ENCODE results near the gene MMP24OS. TPM values are rescaled to one million over a fixed set of nuclear protein-coding genes. Genes with fewer than 3 reads are reported as not detected.

Gene MMP24OS
- total RNA-seq, 2 donors from 2014 or later = 35.4 to 65.8 TPM

GRCh38 chr20:35280523-35280922 is 2.6 kb upstream of the MMP24OS start:
- DNase-seq (ENCODE audit: low spot score) = no peak
- no peaks in the 10 kb centered on the region for H3K36me3 ChIP-seq
- no peak overlapping the region for H3K27ac ChIP-seq
- peaks cover 17% of the 10 kb centered on the region for H3K4me1 ChIP-seq (replicated peaks)
- no peak for TF ChIP-seq CTCF (IDR thresholded peaks at IDR 0.05)
- no peak for TF ChIP-seq POLR2AphosphoS5 (IDR thresholded peaks at IDR 0.05)
- TF ChIP-seq POLR2A (IDR thresholded peaks at IDR 0.05) = no peak
- WGBS = 91% methylated on average over 6 of the region's 6 CpGs
- no peaks in the 10 kb centered on the region for H3K9me3 ChIP-seq
- no peak overlapping the region for H3K4me3 ChIP-seq
- intact Hi-C loops (cut with DNase I) = no loop called here
- no peaks in the 10 kb centered on the region for H3K27me3 ChIP-seq (replicated peaks; ENCODE audit: insufficient read depth)

DNA sequence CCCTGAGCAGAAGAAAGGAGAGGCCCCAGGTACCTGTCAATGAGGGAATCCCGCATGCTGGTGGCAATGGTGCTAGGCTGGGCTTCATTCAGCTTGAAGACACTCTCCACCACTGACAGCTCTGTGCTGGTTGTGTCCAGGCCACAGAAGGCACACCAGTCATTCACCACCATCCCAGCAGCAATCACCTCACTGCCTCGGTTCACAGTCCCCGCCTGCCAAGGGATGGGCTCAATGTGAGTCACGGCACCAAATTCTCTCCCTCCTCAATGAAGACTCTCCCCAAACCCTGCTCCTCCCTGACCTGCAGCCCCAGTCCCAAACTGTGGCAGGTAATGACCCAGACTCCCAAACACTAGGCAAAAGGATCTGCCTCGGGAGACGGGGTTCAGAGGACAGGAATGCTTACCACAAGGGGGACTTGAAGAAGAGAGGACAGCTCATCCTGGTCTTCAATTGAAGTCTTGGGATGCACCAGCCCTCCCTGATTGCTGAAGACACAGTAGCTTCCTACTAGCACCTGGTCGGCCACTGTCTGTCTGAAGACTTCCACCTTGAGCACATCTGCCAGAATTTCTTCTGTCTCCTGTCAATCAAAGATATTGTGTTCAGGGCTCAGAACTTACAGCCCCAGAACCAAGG is 1.7 kb upstream of the MMP24OS start:
- intact Hi-C loops (cut with DNase I) = loop anchor here (5.0 kb wide), 1 partner anchor 402 kb away; the partner anchor contains the start of gene ACSS2
- DNase-seq (ENCODE audit: low spot score) = no peak
- no peaks in the 10 kb centered on the region for H3K9me3 ChIP-seq
- H3K4me1 ChIP-seq (replicated peaks) = peaks cover 17% of the 10 kb centered on the region
- H3K27me3 ChIP-seq (replicated peaks; ENCODE audit: insufficient read depth) = no peaks in the 10 kb centered on the region
- no peak for TF ChIP-seq POLR2A (IDR thresholded peaks at IDR 0.05)
- TF ChIP-seq CTCF (IDR thresholded peaks at IDR 0.05) = no peak
- TF ChIP-seq POLR2AphosphoS5 (IDR thresholded peaks at IDR 0.05) = no peak
- peak overlapping the region in 1 of 2 donors; percentile 95 for H3K27ac ChIP-seq
- no peak overlapping the region for H3K4me3 ChIP-seq
- no peaks in the 10 kb centered on the region for H3K36me3 ChIP-seq
- 95% methylated on average over 5 of the region's 7 CpGs for WGBS

- peaks cover 17% of the 10 kb centered on the region for H3K4me1 ChIP-seq (replicated peaks)
- WGBS = 47% methylated on average over 5 of the region's 5 CpGs
Observed at GRCh38 chr20:35279040-35279439, 1.1 kb upstream of the MMP24OS start.

DNA sequence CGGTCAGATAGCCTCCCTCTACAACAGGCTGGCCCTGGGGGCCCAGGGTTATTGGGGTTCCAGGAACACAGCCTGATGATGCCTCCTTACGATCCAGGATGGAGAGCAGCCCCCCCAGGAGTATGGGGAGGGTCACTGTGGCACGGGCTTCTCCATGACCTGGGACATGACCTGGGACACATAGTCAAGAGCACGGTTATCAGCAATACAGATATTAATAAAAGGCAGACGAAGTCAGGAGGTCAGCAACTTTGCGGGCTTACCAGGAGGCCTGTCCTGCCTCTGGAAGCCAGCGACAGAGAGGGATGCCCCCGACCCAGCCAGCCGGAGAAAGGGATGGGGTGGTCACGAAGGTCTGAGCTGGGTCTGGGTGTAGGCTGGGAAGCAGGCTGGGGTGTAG is 795 bp downstream of the MMP24OS start:
- H3K27me3 ChIP-seq (replicated peaks; ENCODE audit: insufficient read depth) = no peaks in the 10 kb centered on the region
- peak overlapping the region; percentile 92 to 95 for H3K27ac ChIP-seq
- no peaks in the 10 kb centered on the region for H3K9me3 ChIP-seq
- H3K36me3 ChIP-seq = no peaks in the 10 kb centered on the region
- peak overlapping the region; percentile 72 to 91 for H3K4me3 ChIP-seq
- DNase-seq (ENCODE audit: low spot score) = no peak
- peaks cover 17% of the 10 kb centered on the region for H3K4me1 ChIP-seq (replicated peaks)
- intact Hi-C loops (cut with DNase I) = loop anchor here (5.0 kb wide), 1 partner anchor 400 kb away; the partner anchor contains the start of gene ACSS2
- TF ChIP-seq POLR2A (IDR thresholded peaks at IDR 0.05) (no peak), CTCF (IDR thresholded peaks at IDR 0.05) (no peak), POLR2AphosphoS5 (IDR thresholded peaks at IDR 0.05) (no peak)
- 12% methylated on average over 10 of the region's 10 CpGs for WGBS

More at GRCh38 chr20:35279040-35279439, 1.1 kb upstream of the MMP24OS start:
- intact Hi-C loops (cut with DNase I) = loop anchor here (5.0 kb wide), 1 partner anchor 402 kb away; the partner anchor contains the start of gene ACSS2
- no peaks in the 10 kb centered on the region for H3K27me3 ChIP-seq (replicated peaks; ENCODE audit: insufficient read depth)
- no peaks in the 10 kb centered on the region for H3K36me3 ChIP-seq
- no peak overlapping the region for H3K4me3 ChIP-seq
- DNase-seq (ENCODE audit: low spot score) = peak; percentile 57
- H3K27ac ChIP-seq = peak overlapping the region; percentile 92 to 95
- no peaks in the 10 kb centered on the region for H3K9me3 ChIP-seq
- peak; percentile 22 for TF ChIP-seq POLR2AphosphoS5 (IDR thresholded peaks at IDR 0.05)
- TF ChIP-seq CTCF (IDR thresholded peaks at IDR 0.05) = no peak
- TF ChIP-seq POLR2A (IDR thresholded peaks at IDR 0.05) = no peak

DNA sequence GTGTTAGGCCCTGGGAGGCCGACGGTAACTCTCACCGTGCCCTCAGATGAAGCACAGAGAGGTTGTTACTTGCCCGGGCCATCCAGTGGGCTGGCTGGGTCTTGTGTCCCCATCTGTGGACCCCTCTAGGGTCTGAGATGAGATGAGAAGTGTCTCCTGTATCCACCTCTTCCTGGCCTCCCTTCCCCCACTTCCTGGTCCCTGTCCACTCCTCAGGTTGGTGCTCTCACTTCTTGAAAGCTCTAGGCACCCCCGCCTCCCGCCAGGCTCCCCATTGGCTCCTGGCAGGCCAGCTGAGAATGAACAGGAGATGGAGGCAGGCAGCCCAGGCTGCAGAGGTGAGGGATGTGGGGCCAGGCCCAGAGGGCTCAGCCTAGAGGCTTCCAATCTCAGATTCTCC is 1.5 kb downstream of the MMP24OS start:
- no peaks in the 10 kb centered on the region for H3K27me3 ChIP-seq (replicated peaks; ENCODE audit: insufficient read depth)
- H3K4me1 ChIP-seq (replicated peaks) = peaks cover 17% of the 10 kb centered on the region
- no peaks in the 10 kb centered on the region for H3K9me3 ChIP-seq
- H3K4me3 ChIP-seq = no peak overlapping the region
- intact Hi-C loops (cut with DNase I) = loop anchor here (5.0 kb wide), 1 partner anchor 399 kb away; the partner anchor contains the start of gene ACSS2
- peak overlapping the region in 1 of 2 donors; percentile 92 for H3K27ac ChIP-seq
- DNase-seq (ENCODE audit: low spot score) = no peak
- no peak for TF ChIP-seq CTCF (IDR thresholded peaks at IDR 0.05)
- no peak for TF ChIP-seq POLR2AphosphoS5 (IDR thresholded peaks at IDR 0.05)
- TF ChIP-seq POLR2A (IDR thresholded peaks at IDR 0.05) = no peak
- 82% methylated on average over 6 of the region's 6 CpGs for WGBS
- H3K36me3 ChIP-seq = no peaks in the 10 kb centered on the region
